Chondrocyte (in vitro differentiated cells): ENCODE data around the gene SPPL2B. TPM values are rescaled to one million over a fixed set of nuclear protein-coding genes. Genes with fewer than 3 reads are reported as not detected.

Experiments used
- DNase-seq: peaks from one replicate; pipeline ENCODE4 v3.0.0; 2021; ENCODE audit warnings: mixed read lengths, low spot score
- H3K27ac Mint-ChIP-seq: one replicate; pipeline ENCODE4 v1.8.0; 2021; ENCODE audit warnings: mild to moderate bottlenecking, moderate library complexity, mixed read lengths; ENCODE audit not compliant: unreplicated experiment
- H3K27me3 Mint-ChIP-seq: 2 replicates; pipeline ENCODE4 v1.8.0; 2021; ENCODE audit warnings: low read depth, mixed read lengths
- H3K36me3 Mint-ChIP-seq: 2 replicates; pipeline ENCODE4 v1.8.0; 2021; ENCODE audit warnings: low read depth, mixed read lengths
- H3K4me1 Mint-ChIP-seq: 2 replicates; pipeline ENCODE4 v1.8.0; 2021; ENCODE audit warnings: low read depth, mild to moderate bottlenecking, mixed read lengths
- H3K4me3 Mint-ChIP-seq: one replicate; pipeline ENCODE4 v1.8.0; 2021; ENCODE audit warnings: mild to moderate bottlenecking, moderate library complexity, mixed read lengths; ENCODE audit not compliant: unreplicated experiment
- H3K9me3 Mint-ChIP-seq: 2 replicates; pipeline ENCODE4 v1.8.0; 2021; ENCODE audit warnings: low read depth, mixed read lengths
- CTCF ChIP-seq: fragments of 200-600 bp; sonication (generic); IDR thresholded peaks from 2 replicates; pipeline ENCODE4 v1.5.0; 2021; ENCODE audit warnings: antibody characterized with exemption, mild to moderate bottlenecking, moderate library complexity
- total RNA-seq: library from RNA; stranded (reverse); gene quantifications from 3 replicates; pipeline ENCODE4 v1.2.1, GENCODE V29; 2021

The SPPL2B gene
- total RNA-seq, 1 donor from 2014 or later: 48.9 TPM

DNA sequence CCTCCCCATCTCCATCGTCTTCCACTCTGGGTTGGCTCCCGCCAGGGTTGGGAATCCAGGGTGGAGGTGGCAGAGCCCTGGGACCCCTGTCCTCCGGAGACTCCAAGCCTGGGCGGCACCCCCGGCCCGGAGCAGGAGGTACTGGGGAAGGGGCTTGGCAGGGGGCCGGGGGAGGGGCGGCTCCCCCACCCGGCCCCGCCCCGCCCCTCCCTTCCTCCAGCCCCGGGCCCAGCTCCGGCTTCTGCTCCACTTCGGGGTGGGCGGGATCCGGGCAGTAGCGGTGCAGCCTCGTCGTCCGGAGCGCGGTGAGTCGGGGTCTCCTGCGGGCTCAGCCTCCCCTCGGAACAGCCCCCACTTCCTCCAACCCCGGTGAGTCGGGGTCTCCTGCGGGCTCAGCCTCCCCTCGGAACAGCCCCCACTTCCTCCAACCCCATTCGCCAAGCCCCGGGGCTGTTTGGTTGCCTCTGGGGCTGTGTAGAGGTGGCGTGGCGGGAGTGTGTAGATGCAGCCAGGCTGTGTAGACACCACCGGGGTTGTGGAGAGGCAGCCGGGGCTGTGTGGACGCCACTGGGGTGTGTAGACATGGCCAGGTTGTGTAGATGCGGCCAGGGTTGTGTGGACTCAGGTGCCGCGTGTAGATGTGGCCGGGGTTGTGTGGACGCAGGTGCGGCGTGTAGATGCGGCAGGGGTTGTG lies 31.7 kb downstream of the SPPL2B start, which contains the start of gene TMPRSS9:
Gene TMPRSS9, plus strand, starts transcription at position 274 of the 694 bp plus-strand sequence. CDS start 29,521 bp downstream, outside the sequence.
- no peak for TF ChIP-seq CTCF
- Mint-ChIP-seq H3K4me3 (no peak within 1 kb of the TSS), H3K36me3 (peaks cover 1% of the 10 kb centered on the region), H3K27ac (no peak within 1 kb of the TSS), H3K4me1 (no peaks in the 10 kb centered on the region), H3K27me3 (peaks cover 15% of the 10 kb centered on the region), H3K9me3 (no peaks in the 10 kb centered on the region)
- DNase-seq: peak; percentile 88

DNA sequence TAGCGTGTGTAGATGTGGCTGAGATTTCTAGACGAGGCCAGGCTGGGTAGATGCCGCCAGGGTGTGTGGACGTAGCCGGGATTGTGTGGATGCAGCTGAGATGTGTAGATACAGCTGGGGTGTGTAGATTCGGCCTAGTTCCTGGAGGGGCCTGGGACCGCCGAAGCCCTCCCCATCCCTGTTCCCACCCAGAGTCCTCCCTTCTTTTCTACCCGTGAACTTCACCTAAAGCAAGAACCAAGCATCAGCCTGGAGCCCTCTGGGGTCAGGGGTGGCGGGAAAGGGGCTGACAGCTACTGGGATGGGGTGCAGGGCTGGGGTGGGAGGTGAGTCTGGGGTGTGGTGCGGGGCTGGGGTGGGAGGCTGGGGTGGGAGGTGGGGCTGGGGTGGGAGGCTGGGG lies 32.3 kb downstream of the SPPL2B start:
- DNase-seq: no peak
- Mint-ChIP-seq H3K4me3 (no peak overlapping the region), H3K27ac (no peak overlapping the region), H3K27me3 (peaks cover 18% of the 10 kb centered on the region), H3K4me1 (no peaks in the 10 kb centered on the region), H3K9me3 (no peaks in the 10 kb centered on the region), H3K36me3 (peaks cover 1% of the 10 kb centered on the region)
- TF ChIP-seq CTCF: no peak

- TF ChIP-seq CTCF: no peak
- no peak overlapping the region for H3K4me3 Mint-ChIP-seq
- no peak for DNase-seq
- H3K4me1 Mint-ChIP-seq: no peaks in the 10 kb centered on the region
- no peaks in the 10 kb centered on the region for H3K9me3 Mint-ChIP-seq
- H3K27me3 Mint-ChIP-seq: peaks cover 18% of the 10 kb centered on the region
- H3K36me3 Mint-ChIP-seq: peaks cover 1% of the 10 kb centered on the region
- H3K27ac Mint-ChIP-seq: no peak overlapping the region
Observed at GRCh38 chr19:2361246-2362045, 33.0 kb downstream of the SPPL2B start.

GRCh38 chr19:2362046-2362969 lies 33.8 kb downstream of the SPPL2B start:
- H3K4me3 Mint-ChIP-seq: no peak overlapping the region
- H3K36me3 Mint-ChIP-seq: peaks cover 1% of the 10 kb centered on the region
- no peak for TF ChIP-seq CTCF
- H3K27ac Mint-ChIP-seq: no peak overlapping the region
- H3K4me1 Mint-ChIP-seq: no peaks in the 10 kb centered on the region
- no peak for DNase-seq
- peaks cover 18% of the 10 kb centered on the region for H3K27me3 Mint-ChIP-seq
- H3K9me3 Mint-ChIP-seq: no peaks in the 10 kb centered on the region

DNA sequence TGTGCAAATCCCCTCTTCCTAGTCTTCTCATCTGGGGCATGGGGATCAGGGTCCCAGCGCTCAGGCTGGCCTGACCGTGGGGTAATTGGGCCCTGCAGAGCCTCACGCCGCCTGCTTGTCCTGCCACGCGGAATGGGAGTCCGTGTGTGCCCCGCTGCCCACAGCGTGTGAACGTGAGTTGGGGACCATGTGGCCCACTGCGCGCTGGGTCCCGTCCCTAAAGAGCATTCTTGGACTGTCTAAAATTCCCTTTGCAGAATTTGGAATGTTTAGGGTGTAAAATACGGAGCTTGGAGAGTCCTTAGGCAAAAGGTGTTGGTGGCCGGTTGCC lies 34.5 kb downstream of the SPPL2B start:
- Mint-ChIP-seq H3K4me3 (no peak overlapping the region), H3K27ac (no peak overlapping the region), H3K36me3 (peaks cover 1% of the 10 kb centered on the region), H3K9me3 (no peaks in the 10 kb centered on the region), H3K4me1 (no peaks in the 10 kb centered on the region), H3K27me3 (peaks cover 18% of the 10 kb centered on the region)
- DNase-seq: no peak
- TF ChIP-seq CTCF: no peak
